Measurements from ENCODE around the gene PLD4.
"Not testable (repeated sequence)": the region's sequence is repeated elsewhere in the genome, so short reads cannot be mapped to it uniquely, and the experiment has no call there.

The PLD4 gene

GRCh38 chr14:104938960-104939359 is 14.3 kb downstream of the PLD4 start:
- Histone ChIP-seq H3K27me3 (peaks cover 66% of the 10 kb centered on the region), H3K4me1 (ENCODE audit: control insufficient read depth in 1 of 2, insufficient read depth in 1 of 2, low read depth in 1 of 2, low read length in 1 of 2) (no peaks in the 10 kb centered on the region), H3K36me3 (no peaks in the 10 kb centered on the region), H3K9me3 (no peaks in the 10 kb centered on the region), H3K27ac (no peak overlapping the region), H3K4me3 (ENCODE audit: low read depth in 1 of 2, low read length in 1 of 2) (no peak overlapping the region)
- no peak for TF ChIP-seq CTCF (IDR thresholded peaks at IDR 0.05)

- Histone ChIP-seq H3K36me3 (no peaks in the 10 kb centered on the region), H3K9me3 (no peaks in the 10 kb centered on the region), H3K27me3 (peaks cover 57% of the 10 kb centered on the region), H3K4me3 (ENCODE audit: low read depth in 1 of 2, low read length in 1 of 2) (no peak overlapping the region), H3K27ac (no peak overlapping the region), H3K4me1 (ENCODE audit: control insufficient read depth in 1 of 2, insufficient read depth in 1 of 2, low read depth in 1 of 2, low read length in 1 of 2) (no peaks in the 10 kb centered on the region)
- TF ChIP-seq CTCF (IDR thresholded peaks at IDR 0.05), result no peak
Measured at GRCh38 chr14:104939666-104940410, 15.2 kb downstream of the PLD4 start.

GRCh38 chr14:104940526-104941150 is 16.0 kb downstream of the PLD4 start:
- Histone ChIP-seq H3K27me3 (peaks cover 49% of the 10 kb centered on the region), H3K36me3 (no peaks in the 10 kb centered on the region), H3K27ac (no peak overlapping the region), H3K4me1 (ENCODE audit: control insufficient read depth in 1 of 2, insufficient read depth in 1 of 2, low read depth in 1 of 2, low read length in 1 of 2) (no peaks in the 10 kb centered on the region), H3K4me3 (ENCODE audit: low read depth in 1 of 2, low read length in 1 of 2) (no peak overlapping the region), H3K9me3 (no peaks in the 10 kb centered on the region)
- TF ChIP-seq CTCF (IDR thresholded peaks at IDR 0.05), result no peak

GRCh38 chr14:104941508-104942365 is 17.1 kb downstream of the PLD4 start:
- Histone ChIP-seq H3K4me3 (ENCODE audit: low read depth in 1 of 2, low read length in 1 of 2) (no peak overlapping the region), H3K27ac (no peak overlapping the region), H3K4me1 (ENCODE audit: control insufficient read depth in 1 of 2, insufficient read depth in 1 of 2, low read depth in 1 of 2, low read length in 1 of 2) (no peaks in the 10 kb centered on the region), H3K27me3 (peaks cover 38% of the 10 kb centered on the region), H3K36me3 (no peaks in the 10 kb centered on the region), H3K9me3 (no peaks in the 10 kb centered on the region)
- TF ChIP-seq CTCF (IDR thresholded peaks at IDR 0.05), result no peak

- Histone ChIP-seq H3K9me3 (no peaks in the 10 kb centered on the region), H3K27ac (no peak overlapping the region), H3K36me3 (no peaks in the 10 kb centered on the region), H3K27me3 (peaks cover 29% of the 10 kb centered on the region), H3K4me1 (ENCODE audit: control insufficient read depth in 1 of 2, insufficient read depth in 1 of 2, low read depth in 1 of 2, low read length in 1 of 2) (no peaks in the 10 kb centered on the region), H3K4me3 (ENCODE audit: low read depth in 1 of 2, low read length in 1 of 2) (no peak overlapping the region)
- no peak for TF ChIP-seq CTCF (IDR thresholded peaks at IDR 0.05)
Measured at GRCh38 chr14:104942586-104942985, 17.9 kb downstream of the PLD4 start.

- H3K27ac ChIP-seq; H3K4me1 ChIP-seq (ENCODE audit: control insufficient read depth in 1 of 2, insufficient read depth in 1 of 2, low read depth in 1 of 2, low read length in 1 of 2); H3K36me3 ChIP-seq; H3K9me3 ChIP-seq; H3K4me3 ChIP-seq (ENCODE audit: low read depth in 1 of 2, low read length in 1 of 2): not testable (repeated sequence)
- H3K27me3 ChIP-seq, result peaks cover 22% of the 10 kb centered on the region
Measured at GRCh38 chr14:104943216-104944015, 18.7 kb downstream of the PLD4 start.

- peaks cover 16% of the 10 kb centered on the region for H3K27me3 ChIP-seq
- H3K27ac ChIP-seq; H3K9me3 ChIP-seq; H3K36me3 ChIP-seq; H3K4me3 ChIP-seq (ENCODE audit: low read depth in 1 of 2, low read length in 1 of 2); H3K4me1 ChIP-seq (ENCODE audit: control insufficient read depth in 1 of 2, insufficient read depth in 1 of 2, low read depth in 1 of 2, low read length in 1 of 2): not testable (repeated sequence)
Measured at GRCh38 chr14:104944016-104944308, 19.3 kb downstream of the PLD4 start.

Measured in neutrophil (primary cell).